Prostate gland (tissue), 2 donors: ENCODE results near the gene BCKDK. TPM values are rescaled to one million over a fixed set of nuclear protein-coding genes. Genes with fewer than 3 reads are reported as not detected.
"Not testable (repeated sequence)": the region's sequence is repeated elsewhere in the genome, so short reads cannot be mapped to it uniquely, and the experiment has no call there.

Source experiments
- DNase-seq: peaks from one replicate; pipeline ENCODE4 v3.0.0-alpha.2; 2019; ENCODE audit warnings: low spot score
- H3K27ac ChIP-seq, 2 donors: fragments of 200-600 bp; sonication (generic); 2 replicates each; pipeline ENCODE4 v1.5.1; 2017 to 2019
- H3K27me3 ChIP-seq: fragments of 200-600 bp; sonication (generic); replicated peaks from 2 replicates; pipeline ENCODE4 v1.5.1; 2019; ENCODE audit not compliant: insufficient read depth
- H3K36me3 ChIP-seq, 2 donors: fragments of 200-600 bp; sonication (generic); 1 replicate in 1 of 2; 2 replicates in 1 of 2; pipeline versions ENCODE4 v1.5.1 to v1.8.1; 2017 to 2019
- H3K4me1 ChIP-seq: fragments of 200-600 bp; sonication (generic); replicated peaks from 2 replicates; pipeline ENCODE4 v1.5.1; 2019
- H3K4me3 ChIP-seq, 2 donors: fragments of 200-600 bp; sonication (generic); 2 replicates each; pipeline ENCODE4 v1.5.1; 2017 to 2019
- H3K9me3 ChIP-seq: fragments of 200-600 bp; sonication (generic); 2 replicates; pipeline ENCODE4 v1.5.1; 2017
- CTCF ChIP-seq, 4 experiments: fragments of 200-600 bp in 2 of 4; fragments of 450-650 bp in 2 of 4; sonication (generic) in 2 of 4; IDR thresholded peaks; 1 replicate in 3 of 4; 2 replicates in 1 of 4; pipeline ENCODE4 v1.5.1; 2016 to 2019; ENCODE audit warnings: antibody characterized with exemption in 4 of 4, mild to moderate bottlenecking in 2 of 4, moderate library complexity in 2 of 4
- POLR2A ChIP-seq: fragments of 450-650 bp; IDR thresholded peaks from one replicate; pipeline ENCODE4 v1.6.1; 2016; ENCODE audit warnings: antibody characterized with exemption, mild to moderate bottlenecking
- POLR2AphosphoS5 ChIP-seq: sonication (generic); formaldehyde crosslinking; IDR thresholded peaks from one replicate; pipeline ENCODE4 v1.6.1; 2017; ENCODE audit warnings: antibody characterized with exemption
- WGBS: methylation state at CpG from one replicate; pipeline ENCODE4 v1.1.5; 2018; 5-methylcytosine and 5-hydroxymethylcytosine counted together
- intact Hi-C: fragments of 100-400 bp; cut with DNase I; formaldehyde crosslinking; loops from one replicate; pipeline ENCODE4 v1.14.2; 2022
- total RNA-seq, 2 donors: library from RNA; depleted of rRNA; stranded (reverse); fragments of >200 nt; gene quantifications; one replicate each; pipeline ENCODE4 v1.1.0, GENCODE V29; 2016

The BCKDK gene
- total RNA-seq, 2 donors from 2014 or later = 78.5 to 80.6 TPM

DNA sequence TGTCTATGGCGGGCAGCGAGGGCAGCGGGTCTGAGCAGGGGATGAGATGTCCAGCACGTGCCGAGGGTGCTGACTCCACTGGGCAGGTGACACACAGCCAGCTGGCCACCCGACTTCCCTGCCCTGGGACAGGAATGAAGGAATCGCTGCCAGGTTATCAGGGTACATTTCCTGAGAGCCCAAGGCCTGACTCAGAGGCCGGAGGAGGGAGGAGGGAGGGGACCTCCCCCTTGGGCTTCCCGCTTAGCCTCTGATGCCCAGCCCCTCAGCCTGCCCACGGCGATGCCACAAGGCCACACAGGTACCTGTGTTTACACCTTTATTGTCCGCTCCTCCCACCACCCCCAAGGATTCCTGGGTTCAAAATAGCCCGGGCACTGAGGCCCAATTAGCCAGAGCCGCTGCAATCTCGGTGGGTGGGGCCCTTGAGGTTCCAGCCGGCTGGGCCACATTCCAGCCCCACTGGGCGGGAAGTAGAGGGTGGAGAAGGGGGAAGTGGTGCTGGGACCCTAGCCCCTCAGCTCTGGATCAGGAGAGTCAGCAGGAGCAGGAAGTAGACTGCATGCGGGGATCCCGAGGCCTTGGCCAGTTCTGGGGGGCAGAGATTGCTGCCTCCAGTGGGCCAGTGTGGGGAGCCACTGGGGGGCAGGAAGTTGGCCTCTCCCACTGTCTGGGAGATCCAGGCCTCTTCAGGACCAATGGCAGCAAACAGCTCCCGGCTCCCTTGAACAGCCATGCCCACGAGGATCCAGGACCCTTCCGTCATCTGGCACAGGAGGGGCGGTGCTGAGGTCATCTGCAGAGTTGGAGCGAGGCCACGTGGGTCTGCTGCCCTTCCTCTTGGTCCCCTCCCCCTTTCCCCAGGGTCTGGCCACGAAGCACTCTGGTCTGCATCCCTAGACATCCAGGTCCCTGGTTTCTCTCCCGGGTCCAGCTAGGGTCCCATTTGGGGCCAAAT, 30.7 kb downstream of the BCKDK start:
- TF ChIP-seq POLR2AphosphoS5 (peak; percentile 62), POLR2A (no peak), CTCF (IDR thresholded peaks at IDR 0.05) (no peak)
- intact Hi-C loops = no loop called here
- DNase-seq = peak; percentile 64
- Histone ChIP-seq H3K4me3 (no peak overlapping the region), H3K36me3 (no peaks in the 10 kb centered on the region), H3K4me1 (peaks cover 13% of the 10 kb centered on the region), H3K27ac (peak overlapping the region; percentile 56 to 67), H3K9me3 (no peaks in the 10 kb centered on the region), H3K27me3 (no peaks in the 10 kb centered on the region)
- WGBS = 46% methylated on average over 27 of the region's 27 CpGs

- not testable (repeated sequence) for H3K4me1 ChIP-seq, H3K4me3 ChIP-seq, H3K36me3 ChIP-seq, DNase-seq, H3K27me3 ChIP-seq, H3K9me3 ChIP-seq
- peak overlapping the region; percentile 80 to 82 for H3K27ac ChIP-seq
- intact Hi-C loops = loop anchor here (5.0 kb wide), 2 partner anchors 34 to 49 kb away; partner anchors contain the start of genes BCKDK and VKORC1
- 75% methylated on average over 9 of the region's 9 CpGs for WGBS
These were observed 32.9 kb downstream of the BCKDK start for GRCh38 chr16:31141071-31141469.

DNA sequence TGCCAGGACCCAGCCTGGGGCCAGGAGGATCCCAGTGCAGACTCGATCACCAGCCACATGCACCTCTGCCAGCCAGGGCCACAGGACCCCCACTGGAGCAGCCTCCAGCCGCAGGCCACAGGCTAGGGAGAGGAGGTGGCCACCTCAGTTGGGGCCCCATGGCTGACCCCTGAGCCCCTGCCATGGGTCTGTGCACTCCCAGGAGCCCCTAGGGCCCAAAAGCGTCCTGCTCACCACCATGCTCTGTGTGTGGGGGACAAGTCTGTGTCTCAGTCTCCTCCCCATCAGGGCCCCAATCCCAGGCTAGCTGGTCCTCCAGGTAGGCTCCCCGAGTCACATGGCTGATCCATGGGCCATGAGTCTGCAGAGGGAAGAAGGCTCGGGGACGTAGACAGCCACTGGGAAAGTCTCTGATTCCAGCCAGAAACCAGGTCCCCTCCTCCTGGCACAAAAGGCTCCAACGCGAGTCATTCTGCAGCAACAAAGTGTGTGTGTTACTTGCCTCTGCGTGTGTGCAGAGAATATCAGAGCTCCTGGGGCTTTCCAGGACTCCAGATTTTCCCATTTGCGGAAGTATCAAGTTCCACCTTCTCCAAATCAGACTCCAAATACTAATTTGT, 33.4 kb downstream of the BCKDK start:
- no peak for DNase-seq
- intact Hi-C loops = loop anchor here (1.0 to 5.0 kb wide), 3 partner anchors 34 to 49 kb away; partner anchors contain the start of genes BCKDK, FUS and VKORC1
- 10% methylated on average over 9 of the region's 10 CpGs for WGBS
- H3K27me3 ChIP-seq = no peaks in the 10 kb centered on the region
- H3K4me1 ChIP-seq = peaks cover 7% of the 10 kb centered on the region
- no peak for TF ChIP-seq POLR2AphosphoS5
- H3K4me3 ChIP-seq = peak overlapping the region; percentile 5 to 51
- H3K27ac ChIP-seq = peak overlapping the region; percentile 80 to 82
- H3K9me3 ChIP-seq = no peaks in the 10 kb centered on the region
- no peaks in the 10 kb centered on the region for H3K36me3 ChIP-seq

GRCh38 chr16:31142109-31143010, 34.2 kb downstream of the BCKDK start:
- Histone ChIP-seq H3K4me1 (peaks cover 7% of the 10 kb centered on the region), H3K9me3 (no peaks in the 10 kb centered on the region), H3K27ac (peak overlapping the region; percentile 80 to 82), H3K4me3 (peak overlapping the region; percentile 30 to 51), H3K27me3 (no peaks in the 10 kb centered on the region), H3K36me3 (no peaks in the 10 kb centered on the region)
- 2% methylated on average over 59 of the region's 89 CpGs for whole genome bisulfite sequencing
- intact Hi-C loops = loop anchor here (1.0 to 5.0 kb wide), 3 partner anchors 35 to 50 kb away; partner anchors contain the start of genes BCKDK, FUS and VKORC1
- peak; percentile 99 for DNase-seq
- TF ChIP-seq POLR2A = peak; percentile 61
- TF ChIP-seq CTCF (IDR thresholded peaks at IDR 0.05) = peak; percentile 97 to 100 (median 100)
- TF ChIP-seq POLR2AphosphoS5 = peak; percentile 90

- peak overlapping the region; percentile 30 to 51 for H3K4me3 ChIP-seq
- DNase-seq = no peak
- peak overlapping the region; percentile 80 to 82 for H3K27ac ChIP-seq
- TF ChIP-seq CTCF (IDR thresholded peaks at IDR 0.05) (no peak), POLR2AphosphoS5 (no peak), POLR2A (no peak)
- intact Hi-C loops = loop anchor here (5.0 kb wide), 2 partner anchors 36 to 51 kb away; partner anchors contain the start of genes BCKDK and VKORC1
- peaks cover 7% of the 10 kb centered on the region for H3K4me1 ChIP-seq
- 57% methylated on average over 22 of the region's 22 CpGs for WGBS
- no peaks in the 10 kb centered on the region for H3K36me3 ChIP-seq
- H3K9me3 ChIP-seq = no peaks in the 10 kb centered on the region
- H3K27me3 ChIP-seq = no peaks in the 10 kb centered on the region
These were observed 35.0 kb downstream of the BCKDK start for GRCh38 chr16:31143011-31143693.
